ENCODE data around the gene CEP19.

GRCh38 chr3:196756732-196757131 lies 44.7 kb upstream of the CEP19 start:
- TF ChIP-seq ATF3 (IDR thresholded peaks at IDR 0.05), result no peak
- no peak for TF ChIP-seq CTCF (IDR thresholded peaks at IDR 0.05; ENCODE audit: low read depth, low read length, missing input control)
- TF ChIP-seq REST (IDR thresholded peaks at IDR 0.05), result no peak
- no peak for TF ChIP-seq JUND (IDR thresholded peaks at IDR 0.05)
- TF ChIP-seq RAD21 (IDR thresholded peaks at IDR 0.05), result no peak
- TF ChIP-seq GABPA (IDR thresholded peaks at IDR 0.05 in 1 of 2, conservative IDR thresholded peaks at IDR 0.05 in 1 of 2), result no peak
- TF ChIP-seq TAF1 (conservative IDR thresholded peaks at IDR 0.05), result no peak
